Left lung (tissue), 10 donors: ENCODE measurements around the gene PPIL3. TPM values are rescaled to one million over a fixed set of nuclear protein-coding genes. Genes with fewer than 3 reads are reported as not detected.

ENCODE experiments used
- ATAC-seq: fragments of 200-7000 bp; cut with Tn5 transposase; one replicate; pipeline ENCODE4 v1.9.1; 2020; ENCODE audit warnings: moderate library complexity
- DNase-seq, 4 donors: peaks; one replicate each; pipeline ENCODE4 v3.0.0-alpha.2; 2013 to 2020
- H3K27ac ChIP-seq, 2 donors: fragments of 200-600 bp; sonication (generic) in 1 of 2; one replicate each; pipeline versions ENCODE4 v1.5.0 to v1.8.0; 2020 to 2021
- H3K27me3 ChIP-seq, 2 donors: fragments of 200-600 bp; sonication (generic) in 1 of 2; one replicate each; pipeline versions ENCODE4 v1.5.0 to v1.8.0; 2020 to 2021
- H3K36me3 ChIP-seq, 2 donors: fragments of 200-600 bp; sonication (generic) in 1 of 2; one replicate each; pipeline versions ENCODE4 v1.5.0 to v1.8.0; 2020 to 2021
- H3K4me1 ChIP-seq, 2 donors: fragments of 200-600 bp; one replicate each; pipeline ENCODE4 v1.8.0; 2021
- H3K4me3 ChIP-seq, 2 donors: fragments of 200-600 bp; sonication (generic) in 1 of 2; one replicate each; pipeline versions ENCODE4 v1.5.0 to v1.8.0; 2020 to 2021; ENCODE audit warnings: mild to moderate bottlenecking in 1 of 2
- H3K9me3 ChIP-seq, 2 donors: fragments of 200-600 bp; sonication (generic) in 1 of 2; one replicate each; pipeline versions ENCODE4 v1.5.0 to v1.8.0; 2020 to 2021
- CTCF ChIP-seq, 2 donors: fragments of 200-600 bp; sonication (generic) in 1 of 2; IDR thresholded peaks; one replicate each; pipeline versions ENCODE4 v1.5.0 to v1.8.0; 2021; ENCODE audit warnings: antibody characterized with exemption in 2 of 2
- intact Hi-C, 2 donors: fragments of 100-400 bp; cut with DNase I; formaldehyde crosslinking; loops; one replicate each; pipeline versions ENCODE4 v1.11.2 to v1.14.2; 2022
- polyA plus RNA-seq, 6 donors: library from polyadenylated mRNA; unstranded; fragments of 120-200 nt; gene quantifications; one replicate each; pipeline ENCODE4 v1.2.1, GENCODE V29; 2013; ENCODE audit not compliant: insufficient read length in 6 of 6
- total RNA-seq, 2 donors: library from RNA; stranded (reverse); fragmentation: NEBNext Ultra II Directional; extraction: Animal tissue kit (Norgen Biotek cat#: 25700); gene quantifications; one replicate each; pipeline ENCODE4 v1.2.1, GENCODE V29; 2021
- donor health status: DM: no; HTN: yes; CAD: no.
- donor health status: DM: no; HTN: no; CAD: no.

Gene PPIL3
- total and polyA plus RNA-seq, 8 donors = 26.0 to 100 (median 83.6) TPM

GRCh38 chr2:200843993-200844948 lies 44.6 kb downstream of the PPIL3 start:
- intact Hi-C loops = no loop called here
- TF ChIP-seq CTCF (IDR thresholded peaks at IDR 0.05) = no peak
- no peaks in the 10 kb centered on the region for H3K9me3 ChIP-seq
- no peak overlapping the region for H3K4me3 ChIP-seq
- no peaks in the 10 kb centered on the region for H3K4me1 ChIP-seq
- no peaks in the 10 kb centered on the region for H3K27me3 ChIP-seq
- H3K27ac ChIP-seq = no peak overlapping the region
- ATAC-seq (no peak), DNase-seq (no peak)
- H3K36me3 ChIP-seq = no peaks in the 10 kb centered on the region

GRCh38 chr2:200839513-200839912 lies 49.4 kb downstream of the PPIL3 start:
- Histone ChIP-seq H3K36me3 (no peaks in the 10 kb centered on the region), H3K9me3 (peaks cover 0 to 18% of the 10 kb centered on the region in 2 donors), H3K27ac (no peak overlapping the region), H3K4me3 (no peak overlapping the region), H3K4me1 (no peaks in the 10 kb centered on the region), H3K27me3 (no peaks in the 10 kb centered on the region)
- ATAC-seq = no peak
- intact Hi-C loops = no loop called here
- DNase-seq = no peak
- TF ChIP-seq CTCF (IDR thresholded peaks at IDR 0.05) = no peak

GRCh38 chr2:200834701-200835100 lies 54.2 kb downstream of the PPIL3 start:
- no peak for DNase-seq
- intact Hi-C loops = no loop called here
- no peak for ATAC-seq

GRCh38 chr2:200829258-200829655 lies 59.6 kb downstream of the PPIL3 start:
- peaks cover 0 to 15% of the 10 kb centered on the region in 2 donors for H3K36me3 ChIP-seq
- no peaks in the 10 kb centered on the region for H3K27me3 ChIP-seq
- no peak for TF ChIP-seq CTCF (IDR thresholded peaks at IDR 0.05)
- no peaks in the 10 kb centered on the region for H3K9me3 ChIP-seq
- no peak overlapping the region for H3K4me3 ChIP-seq
- ATAC-seq = no peak
- H3K27ac ChIP-seq = no peak overlapping the region
- H3K4me1 ChIP-seq = no peaks in the 10 kb centered on the region
- no peak for DNase-seq
- intact Hi-C loops = no loop called here

More at GRCh38 chr2:200834701-200835100, 54.2 kb downstream of the PPIL3 start:
- no peaks in the 10 kb centered on the region for H3K36me3 ChIP-seq
- TF ChIP-seq CTCF (IDR thresholded peaks at IDR 0.05) = no peak
- no peak overlapping the region for H3K4me3 ChIP-seq
- no peaks in the 10 kb centered on the region for H3K27me3 ChIP-seq
- no peaks in the 10 kb centered on the region for H3K4me1 ChIP-seq
- peaks cover 0 to 18% of the 10 kb centered on the region in 2 donors for H3K9me3 ChIP-seq
- no peak overlapping the region for H3K27ac ChIP-seq

- ATAC-seq = no peak
- Histone ChIP-seq H3K4me3 (no peak overlapping the region), H3K4me1 (no peaks in the 10 kb centered on the region), H3K27ac (no peak overlapping the region), H3K36me3 (peaks cover 0 to 17% of the 10 kb centered on the region in 2 donors), H3K27me3 (no peaks in the 10 kb centered on the region), H3K9me3 (no peaks in the 10 kb centered on the region)
- TF ChIP-seq CTCF (IDR thresholded peaks at IDR 0.05) = no peak
- intact Hi-C loops = no loop called here
- no peak for DNase-seq
Observed at GRCh38 chr2:200828572-200829257, 60.2 kb downstream of the PPIL3 start.
